ENCODE measurements around the gene SPSB3. TPM values are rescaled to one million over a fixed set of nuclear protein-coding genes. Genes with fewer than 3 reads are reported as not detected.
A peak's percentile ranks its signal among the peaks of the same experiment; 100 is the strongest.

Gene SPSB3
- total and polyA plus RNA-seq, 9 of the 15 experiments (the other 6 are each of a cell fraction or from before 2014, with no cell fraction given), result 0.39 to 37.4 (median 7.1) TPM

GRCh38 chr16:1826691-1827573 is 44.6 kb upstream of the SPSB3 start, which contains the start of the genes FAHD1 and HAGH (continued):
- TF ChIP-seq NEUROD1 (IDR thresholded peaks at IDR 0.05; ENCODE audit: borderline replicate concordance, low read depth, low read length, partially characterized antibody) (peak; percentile 79), ASH1L (IDR thresholded peaks at IDR 0.05; ENCODE audit: borderline replicate concordance, low read depth, partially characterized antibody) (peak; percentile 94), YBX1 (IDR thresholded peaks at IDR 0.05) (no peak), RAD21 (CRISPR knock-in tag; conservative IDR thresholded peaks at IDR 0.05 in 1 of 2, IDR thresholded peaks at IDR 0.05 in 1 of 2) (no peak), ZNF75A (CRISPR knock-in tag; IDR thresholded peaks at IDR 0.05) (peak; percentile 51; the same call in 1 of the 2 replicates), ZNF785 (CRISPR knock-in tag; IDR thresholded peaks at IDR 0.05) (no peak), BRD4 (IDR thresholded peaks at IDR 0.05) (no peak), FOXP4 (CRISPR knock-in tag; IDR thresholded peaks at IDR 0.05; ENCODE audit: borderline replicate concordance) (0 out of 2 replicates have a peak, but pooled peaks have one; percentile 94), ARID3B (CRISPR knock-in tag; IDR thresholded peaks at IDR 0.05; ENCODE audit: borderline replicate concordance) (no peak), TFAP4 (CRISPR knock-in tag; IDR thresholded peaks at IDR 0.05; ENCODE audit: borderline replicate concordance) (peak; percentile 100), ETV6 (IDR thresholded peaks at IDR 0.05; ENCODE audit: borderline replicate concordance in 1 of 2, low read depth in 2 of 2, low read length in 1 of 2) (no peak), ETV6 (CRISPR knock-in tag; IDR thresholded peaks at IDR 0.05; ENCODE audit: borderline replicate concordance) (peak; percentile 60; the same call in 1 of the 2 replicates), PKNOX1 (IDR thresholded peaks at IDR 0.05) (peak; percentile 44; the same call in 1 of the 2 replicates), CHAMP1 (IDR thresholded peaks at IDR 0.05) (no peak), PHB2 (IDR thresholded peaks at IDR 0.05; ENCODE audit: low read depth) (no peak), TBL1XR1 (IDR thresholded peaks at IDR 0.05; ENCODE audit: low read length in 2 of 2) (0 out of 4 replicates have a peak, but pooled peaks of 1 of the 2 experiments have one; percentile 36), EP300 (IDR thresholded peaks at IDR 0.05; ENCODE audit: low read length) (peak; percentile 56; the same call in 1 of the 2 replicates)

Measured in K562 (cell line).